SKM-1 treated with dmso at 0.1 percent for 144 hours (cell line): ENCODE measurements around the gene C13orf46.
"Not testable (repeated sequence)": the region's sequence is repeated elsewhere in the genome, so short reads cannot be mapped to it uniquely, and the experiment has no call there.

Experiments
- DNase-seq: peaks from one replicate; lab custom pipeline; 2025; ENCODE audit not compliant: unreplicated experiment; lab: John Stamatoyannopoulos, UW

The C13orf46 gene

GRCh38 chr13:113913408-113913807 lies 60.5 kb downstream of the C13orf46 start:
- DNase-seq, result not testable (repeated sequence)

- no peak for DNase-seq
Observed at GRCh38 chr13:113912596-113912995, 61.3 kb downstream of the C13orf46 start.

- DNase-seq, result no peak
Observed at GRCh38 chr13:113907635-113908617, 66.0 kb downstream of the C13orf46 start.

GRCh38 chr13:113906571-113906970 lies 67.3 kb downstream of the C13orf46 start:
- DNase-seq, result no peak

- no peak for DNase-seq
Observed at GRCh38 chr13:113905942-113906341, 67.9 kb downstream of the C13orf46 start.

- no peak for DNase-seq
Observed at GRCh38 chr13:113905018-113905417, 68.9 kb downstream of the C13orf46 start.

- DNase-seq, result no peak
Observed at GRCh38 chr13:113904411-113904810, 69.5 kb downstream of the C13orf46 start.

GRCh38 chr13:113903912-113904311 lies 70.0 kb downstream of the C13orf46 start:
- no peak for DNase-seq
